T-helper 22 cell (primary cell): ENCODE data around the gene CCNY.

Experiments
- DNase-seq: peaks from one replicate; pipeline ENCODE4 v3.0.0-alpha.2; 2020; ENCODE audit warnings: low read depth

Gene CCNY

GRCh38 chr10:35561715-35562114 lies 225.4 kb downstream of the CCNY start:
- no peak for DNase-seq

GRCh38 chr10:35562427-35562826 lies 226.1 kb downstream of the CCNY start:
- no peak for DNase-seq

- no peak for DNase-seq
Observed at GRCh38 chr10:35563261-35563891, 227.1 kb downstream of the CCNY start.

- DNase-seq: no peak
Observed at GRCh38 chr10:35564341-35564968, 228.1 kb downstream of the CCNY start.

GRCh38 chr10:35565602-35566081 lies 229.3 kb downstream of the CCNY start:
- DNase-seq: no peak

GRCh38 chr10:35567951-35568350 lies 231.6 kb downstream of the CCNY start:
- DNase-seq: no peak

GRCh38 chr10:35568483-35569015 lies 232.2 kb downstream of the CCNY start:
- DNase-seq: no peak

- DNase-seq: no peak
Observed at GRCh38 chr10:35569111-35569707, 232.9 kb downstream of the CCNY start.

GRCh38 chr10:35569836-35570235 lies 233.5 kb downstream of the CCNY start:
- DNase-seq: no peak

GRCh38 chr10:35570397-35570796 lies 234.1 kb downstream of the CCNY start:
- no peak for DNase-seq

- no peak for DNase-seq
Observed at GRCh38 chr10:35572583-35572982, 236.3 kb downstream of the CCNY start.

GRCh38 chr10:35573796-35574195 lies 237.5 kb downstream of the CCNY start:
- no peak for DNase-seq

- DNase-seq: no peak
Observed at GRCh38 chr10:35574924-35575352, 238.6 kb downstream of the CCNY start.

- DNase-seq: no peak
Observed at GRCh38 chr10:35575640-35576039, 239.3 kb downstream of the CCNY start.

- no peak for DNase-seq
Observed at GRCh38 chr10:35576730-35577129, 240.4 kb downstream of the CCNY start.

- DNase-seq: no peak
Observed at GRCh38 chr10:35577926-35578617, 241.8 kb downstream of the CCNY start.

GRCh38 chr10:35578618-35578956 lies 242.3 kb downstream of the CCNY start:
- DNase-seq: no peak

GRCh38 chr10:35579116-35579515 lies 242.8 kb downstream of the CCNY start:
- no peak for DNase-seq

- no peak for DNase-seq
Observed at GRCh38 chr10:35579726-35580422, 243.6 kb downstream of the CCNY start.

- no peak for DNase-seq
Observed at GRCh38 chr10:35580423-35580770, 244.1 kb downstream of the CCNY start.

GRCh38 chr10:35581655-35582054 lies 245.3 kb downstream of the CCNY start:
- DNase-seq: no peak

- DNase-seq: no peak
Observed at GRCh38 chr10:35584946-35585345, 248.6 kb downstream of the CCNY start.
